OCI-LY1 (cell line): ENCODE measurements around the gene SDK1.

ENCODE experiments used
- H2AFZ ChIP-seq: fragments of 200-600 bp; sonication (generic), shearing (Covaris generic); 2 replicates; pipeline ENCODE4 v1.6.0; 2014; ENCODE audit warnings: antibody characterized with exemption, mild to moderate bottlenecking, low read length
- H3F3A ChIP-seq: fragments of 200-600 bp; sonication (generic), shearing (Covaris generic); 2 replicates; pipeline ENCODE4 v1.6.0; 2014; ENCODE audit warnings: mild to moderate bottlenecking, antibody characterized with exemption, low read length, moderate library complexity; ENCODE audit not compliant: insufficient read depth
- H3K27ac ChIP-seq: fragments of 200-600 bp; sonication (generic); 2 replicates; pipeline ENCODE4 v1.5.1; 2014; ENCODE audit warnings: low read length, mixed run types, mild to moderate bottlenecking, low read depth; ENCODE audit not compliant: poor library complexity, severe bottlenecking
- H3K27me3 ChIP-seq: fragments of 200-600 bp; sonication (generic); 2 replicates; pipeline ENCODE4 v1.6.0; 2014; ENCODE audit warnings: antibody characterized with exemption, mild to moderate bottlenecking, low read length, moderate library complexity; ENCODE audit not compliant: insufficient read depth
- H3K36me3 ChIP-seq: fragments of 200-600 bp; sonication (generic); 2 replicates; pipeline ENCODE4 v1.6.1; 2014; ENCODE audit warnings: mild to moderate bottlenecking, antibody characterized with exemption, low read length, moderate library complexity, mixed read lengths; ENCODE audit not compliant: insufficient read depth
- H3K4me1 ChIP-seq: fragments of 200-600 bp; sonication (generic); 2 replicates; pipeline ENCODE4 v1.5.1; 2014; ENCODE audit warnings: mild to moderate bottlenecking, low read length, moderate library complexity; ENCODE audit not compliant: insufficient read depth, severe bottlenecking
- H3K4me2 ChIP-seq: fragments of 200-600 bp; sonication (generic), shearing (Covaris generic); 2 replicates; pipeline ENCODE4 v1.6.1; 2014; ENCODE audit warnings: low read length
- H3K4me3 ChIP-seq: fragments of 200-600 bp; sonication (generic); 2 replicates; pipeline ENCODE4 v1.5.1; 2014; ENCODE audit warnings: low read length, low read depth, mild to moderate bottlenecking, mixed read lengths; ENCODE audit not compliant: poor library complexity, severe bottlenecking
- H3K79me2 ChIP-seq: fragments of 200-600 bp; shearing (Covaris generic); 2 replicates; pipeline ENCODE4 v1.6.1; 2016; ENCODE audit warnings: mixed run types, low read length, mixed read lengths; ENCODE audit not compliant: insufficient read depth
- H3K9ac ChIP-seq: fragments of 200-600 bp; sonication (generic), shearing (Covaris generic); 2 replicates; pipeline ENCODE4 v1.6.1; 2014; ENCODE audit warnings: mild to moderate bottlenecking, low read length, mixed read lengths
- H3K9me2 ChIP-seq: fragments of 200-600 bp; sonication (generic), shearing (Covaris generic); 2 replicates; pipeline ENCODE4 v1.6.1; 2014; ENCODE audit warnings: low read depth, mild to moderate bottlenecking, low read length, mixed read lengths
- H3K9me3 ChIP-seq: fragments of 200-600 bp; shearing (Covaris generic); 2 replicates; pipeline ENCODE4 v1.6.1; 2014; ENCODE audit warnings: low read length, mixed read lengths
- H4K20me1 ChIP-seq: fragments of 200-600 bp; sonication (generic), shearing (Covaris generic); 2 replicates; pipeline ENCODE4 v1.6.0; 2016; ENCODE audit warnings: mild to moderate bottlenecking, low read length; ENCODE audit not compliant: insufficient read depth
- CTCF ChIP-seq: fragments of 200-600 bp; sonication (generic), shearing (Covaris generic); IDR thresholded peaks from 2 replicates; pipeline ENCODE4 v1.5.1; 2017; ENCODE audit warnings: mild to moderate bottlenecking, antibody characterized with exemption, low read length, moderate library complexity, mixed read lengths
- EZH2 ChIP-seq: fragments of 200-600 bp; sonication (generic), shearing (Covaris generic); IDR thresholded peaks from 2 replicates; pipeline ENCODE4 v1.8.0; 2017; ENCODE audit warnings: borderline replicate concordance, mixed run types, mild to moderate bottlenecking, antibody characterized with exemption, low read length, moderate library complexity, mixed read lengths

Gene SDK1

GRCh38 chr7:3787717-3788264 is 486.7 kb downstream of the SDK1 start:
- Histone ChIP-seq H3K4me1 (peaks cover 20% of the 10 kb centered on the region), H3K9me3 (no peaks in the 10 kb centered on the region), H3K9me2 (no peaks in the 10 kb centered on the region), H2AFZ (no peak overlapping the region), H3K36me3 (no peaks in the 10 kb centered on the region), H3K27me3 (no peaks in the 10 kb centered on the region), H4K20me1 (no peaks in the 10 kb centered on the region), H3K4me2 (peak overlapping the region; percentile 17; the same call in 1 of the 2 replicates), H3K27ac (no peak overlapping the region), H3F3A (no peaks in the 10 kb centered on the region), H3K4me3 (no peak overlapping the region), H3K79me2 (no peaks in the 10 kb centered on the region), H3K9ac (no peak overlapping the region)
- TF ChIP-seq CTCF (no peak), EZH2 (no peak)

GRCh38 chr7:3790803-3791202 is 489.8 kb downstream of the SDK1 start:
- TF ChIP-seq EZH2 (no peak), CTCF (no peak)
- H3K9me3 ChIP-seq, result no peaks in the 10 kb centered on the region
- H3K9me2 ChIP-seq, result no peaks in the 10 kb centered on the region
- H4K20me1 ChIP-seq, result no peaks in the 10 kb centered on the region
- H3K27me3 ChIP-seq, result no peaks in the 10 kb centered on the region
- peaks cover 20% of the 10 kb centered on the region for H3K4me1 ChIP-seq
- no peaks in the 10 kb centered on the region for H3K79me2 ChIP-seq
- H3K36me3 ChIP-seq, result no peaks in the 10 kb centered on the region
- no peak overlapping the region for H3K4me3 ChIP-seq
- no peak overlapping the region for H3K27ac ChIP-seq
- H3K4me2 ChIP-seq, result no peak overlapping the region
- H3K9ac ChIP-seq, result no peak overlapping the region
- H3F3A ChIP-seq, result no peaks in the 10 kb centered on the region
- H2AFZ ChIP-seq, result no peak overlapping the region

GRCh38 chr7:3791327-3791726 is 490.3 kb downstream of the SDK1 start:
- Histone ChIP-seq H3K36me3 (no peaks in the 10 kb centered on the region), H3K4me2 (no peak overlapping the region), H3F3A (no peaks in the 10 kb centered on the region), H3K27me3 (no peaks in the 10 kb centered on the region), H3K79me2 (no peaks in the 10 kb centered on the region), H3K4me1 (peaks cover 16% of the 10 kb centered on the region), H3K9me2 (no peaks in the 10 kb centered on the region), H3K27ac (no peak overlapping the region), H2AFZ (no peak overlapping the region), H3K4me3 (no peak overlapping the region), H3K9ac (no peak overlapping the region), H4K20me1 (no peaks in the 10 kb centered on the region), H3K9me3 (no peaks in the 10 kb centered on the region)
- TF ChIP-seq CTCF, result no peak
- no peak for TF ChIP-seq EZH2
